Activated T-cell treated with anti-CD3 and anti-CD28 coated beads, Interleukin-2, amount 50 U/mL, for 48 hours (primary cell): ENCODE measurements around the gene BRDT.
"Not testable (repeated sequence)": the region's sequence is repeated elsewhere in the genome, so short reads cannot be mapped to it uniquely, and the experiment has no call there.

ENCODE experiments used
- DNase-seq, 2 experiments: peaks; one replicate each; pipeline ENCODE4 v3.0.0-alpha.2; 2020

The BRDT gene

DNA sequence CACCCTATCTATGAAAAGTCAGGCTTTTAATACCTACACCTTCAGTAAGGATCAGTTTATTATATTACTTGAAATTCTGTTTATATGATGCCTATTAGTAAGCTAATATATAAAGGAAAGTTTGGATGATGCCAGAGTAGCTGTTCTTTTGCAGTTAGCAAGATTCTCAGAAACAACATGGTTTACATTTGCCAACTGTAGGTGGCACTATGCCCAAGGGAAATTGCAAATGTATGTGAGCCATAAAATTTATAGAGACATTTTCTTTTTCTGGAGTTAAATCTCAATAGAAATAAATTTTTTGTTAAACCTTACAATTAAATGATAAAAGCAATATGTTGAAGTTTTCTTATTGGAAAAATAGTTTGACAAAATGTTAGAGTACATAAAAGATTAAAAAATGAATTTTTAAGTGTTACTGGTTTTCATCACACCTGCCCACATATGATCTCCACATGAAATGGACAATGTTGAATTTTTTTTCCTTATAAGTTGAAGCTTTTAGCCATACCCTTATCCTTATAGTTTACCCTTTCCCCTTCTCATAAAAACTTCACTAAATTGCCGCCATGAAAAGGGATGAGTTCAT lies 48.5 kb downstream of the BRDT start:
- DNase-seq, result peak; percentile 24 to 27

DNA sequence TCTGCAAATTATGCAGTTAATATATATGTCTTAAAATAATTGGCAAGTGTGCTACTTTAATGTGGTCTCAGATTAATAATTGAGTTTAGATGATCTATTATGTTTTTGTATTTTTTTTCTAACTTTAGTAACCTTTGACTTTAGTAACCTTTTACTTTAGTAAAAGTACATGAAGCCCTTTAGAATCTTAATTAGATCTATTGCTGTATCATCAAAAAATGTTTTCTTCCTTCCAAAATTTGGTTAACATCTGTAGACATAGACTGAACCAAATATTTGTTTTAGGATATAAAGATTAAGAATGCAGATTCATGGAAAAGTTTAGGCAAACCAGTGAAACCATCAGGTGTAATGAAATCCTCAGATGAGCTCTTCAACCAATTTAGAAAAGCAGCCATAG lies 54.9 kb downstream of the BRDT start:
- DNase-seq, result no peak

DNA sequence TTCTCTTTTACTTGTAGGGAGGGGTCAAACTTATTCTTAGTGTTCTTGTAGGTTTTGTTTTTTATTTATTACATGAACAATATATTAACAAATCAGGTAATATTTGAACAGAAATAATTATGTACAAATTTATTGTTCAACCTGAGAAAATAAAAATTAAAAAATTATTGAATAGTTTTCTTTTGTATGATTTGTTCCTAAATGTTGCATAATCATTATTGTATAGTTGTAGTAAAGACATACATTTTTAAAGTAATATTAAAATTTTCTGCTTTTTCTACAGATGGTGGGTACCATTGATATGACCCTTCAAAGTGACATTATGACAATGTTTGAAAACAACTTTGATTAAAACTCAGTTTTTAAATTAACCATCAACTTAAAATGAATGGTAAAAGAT lies 64.7 kb downstream of the BRDT start:
- DNase-seq, result no peak

DNA sequence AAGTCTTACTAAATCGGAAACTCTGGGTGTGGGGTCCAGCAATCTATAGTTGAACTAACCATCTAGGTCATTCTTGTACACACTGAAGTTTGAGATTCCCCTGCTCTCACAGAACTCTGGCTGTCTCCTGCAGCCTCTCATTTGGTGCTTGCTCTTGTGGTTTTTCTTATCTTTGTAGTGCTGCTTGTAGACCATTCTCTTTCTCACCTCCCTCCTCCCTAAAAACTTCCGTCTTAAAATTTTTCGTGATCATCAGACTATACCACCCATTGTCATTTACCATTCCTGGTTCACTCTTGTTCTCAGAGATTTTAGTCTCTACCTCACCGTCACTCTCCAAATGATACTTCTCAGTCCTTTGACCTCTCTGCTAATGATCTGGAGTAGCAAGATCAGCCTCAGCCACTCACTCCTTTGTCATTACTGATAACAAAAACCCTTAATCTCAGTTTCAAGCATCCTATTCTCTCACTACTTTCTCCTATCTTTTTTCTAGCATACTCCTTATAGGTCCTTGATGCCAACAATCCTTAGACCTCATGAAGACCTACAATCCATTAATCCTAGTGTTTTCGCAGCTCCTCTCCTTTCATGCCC lies 67.6 kb downstream of the BRDT start:
- no peak for DNase-seq

GRCh38 chr1:92017656-92018055 lies 68.5 kb downstream of the BRDT start:
- DNase-seq, result no peak

- DNase-seq, result not testable (repeated sequence)
These were observed 76.8 kb downstream of the BRDT start for GRCh38 chr1:92026042-92026441.

- DNase-seq, result no peak
These were observed 77.6 kb downstream of the BRDT start for GRCh38 chr1:92026806-92027205.

DNA sequence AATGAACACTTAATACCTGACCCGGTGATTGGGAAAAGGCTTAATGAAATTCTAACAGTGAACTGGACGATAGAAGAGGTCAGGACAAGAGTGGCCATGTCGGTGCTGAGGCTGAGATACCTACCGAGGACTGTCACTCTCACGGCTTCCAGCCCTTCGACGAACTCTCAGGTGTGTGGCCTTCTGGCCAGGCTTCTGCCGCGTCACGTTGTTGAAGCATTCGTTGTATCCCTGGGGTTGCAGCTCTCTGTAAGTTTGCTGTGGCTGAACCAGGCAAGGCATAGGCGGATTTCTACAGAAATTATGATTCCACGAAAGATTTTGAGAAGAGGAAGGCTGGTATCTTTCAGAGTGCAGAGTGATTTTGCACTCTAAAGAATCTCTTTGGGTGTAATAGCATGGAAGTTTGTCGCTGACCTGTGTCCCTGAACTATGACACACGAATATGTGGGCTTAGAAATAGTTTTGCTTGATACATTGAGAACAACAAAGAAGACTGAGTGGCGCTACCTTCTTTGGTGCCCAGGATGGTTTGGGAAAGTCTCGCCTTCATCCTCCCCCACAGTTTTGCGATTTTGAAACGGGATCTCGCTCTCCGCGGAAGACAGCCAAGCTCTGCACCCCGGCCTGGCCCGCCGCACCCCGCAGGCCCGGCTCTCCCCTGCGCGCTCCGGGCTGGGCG lies 80.2 kb downstream of the BRDT start:
- no peak for DNase-seq

DNA sequence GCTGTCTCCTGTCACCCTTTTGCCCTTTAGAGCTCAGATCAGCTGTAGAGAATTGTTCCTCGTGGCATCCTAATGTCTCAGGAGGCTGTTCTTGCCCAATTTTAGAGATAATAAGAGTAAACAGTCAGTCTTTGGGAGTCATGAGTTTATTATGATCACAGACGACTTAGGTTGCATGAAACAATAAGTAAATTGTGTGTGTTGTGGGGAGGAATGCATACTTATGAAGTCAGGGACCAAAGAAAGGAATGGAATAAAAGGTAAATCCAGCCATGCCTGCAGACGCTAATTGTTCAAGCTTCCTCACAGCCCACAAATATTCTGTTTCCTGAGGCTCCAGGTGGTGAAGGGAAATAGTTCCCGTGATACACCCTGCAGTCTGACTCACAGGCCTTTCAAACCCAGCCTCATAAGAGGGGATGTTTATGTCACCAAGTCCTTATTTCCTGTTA lies 81.5 kb downstream of the BRDT start:
- peak in 1 of 2 experiments; percentile 23 for DNase-seq

DNA sequence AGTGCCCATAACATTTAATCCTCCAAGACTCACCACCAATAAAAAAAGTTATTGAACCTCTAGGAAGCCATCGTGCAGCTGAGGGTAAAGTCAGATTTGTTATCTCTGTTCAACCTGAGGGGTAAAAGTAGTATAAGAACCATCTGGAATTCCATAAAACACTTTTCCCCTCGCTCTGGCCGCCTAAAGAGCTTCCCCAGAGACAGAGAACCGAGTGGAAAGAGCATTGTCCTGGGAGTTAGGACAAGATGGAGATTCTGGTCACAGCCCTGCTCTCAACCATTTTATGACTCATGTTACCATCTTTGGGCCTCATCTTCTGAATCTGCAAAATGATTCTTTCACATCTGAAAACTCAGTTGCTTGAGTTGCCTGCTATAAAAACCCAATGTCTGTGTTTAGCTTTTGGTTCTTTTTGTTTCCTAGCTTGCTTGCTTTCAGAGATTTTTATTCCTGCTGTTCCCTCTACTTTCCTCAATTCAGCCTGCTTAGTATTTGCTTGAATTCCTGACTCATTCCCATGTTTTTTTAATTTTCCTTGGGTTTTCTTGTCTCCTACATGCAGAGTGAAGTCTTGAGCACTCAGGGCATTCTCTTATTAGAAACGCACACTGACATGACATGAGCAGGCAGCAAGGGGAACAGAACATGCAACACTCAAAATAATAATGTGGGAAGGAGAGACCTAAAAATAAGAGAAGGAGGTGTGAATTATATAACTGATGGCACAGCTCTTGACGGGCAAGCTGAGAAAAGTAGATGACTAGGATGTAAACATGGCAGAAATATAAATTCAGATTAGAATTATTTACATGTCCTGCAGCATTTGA lies 82.3 kb downstream of the BRDT start:
- DNase-seq, result no peak

GRCh38 chr1:92037400-92037799 lies 88.2 kb downstream of the BRDT start:
- DNase-seq, result no peak

DNA sequence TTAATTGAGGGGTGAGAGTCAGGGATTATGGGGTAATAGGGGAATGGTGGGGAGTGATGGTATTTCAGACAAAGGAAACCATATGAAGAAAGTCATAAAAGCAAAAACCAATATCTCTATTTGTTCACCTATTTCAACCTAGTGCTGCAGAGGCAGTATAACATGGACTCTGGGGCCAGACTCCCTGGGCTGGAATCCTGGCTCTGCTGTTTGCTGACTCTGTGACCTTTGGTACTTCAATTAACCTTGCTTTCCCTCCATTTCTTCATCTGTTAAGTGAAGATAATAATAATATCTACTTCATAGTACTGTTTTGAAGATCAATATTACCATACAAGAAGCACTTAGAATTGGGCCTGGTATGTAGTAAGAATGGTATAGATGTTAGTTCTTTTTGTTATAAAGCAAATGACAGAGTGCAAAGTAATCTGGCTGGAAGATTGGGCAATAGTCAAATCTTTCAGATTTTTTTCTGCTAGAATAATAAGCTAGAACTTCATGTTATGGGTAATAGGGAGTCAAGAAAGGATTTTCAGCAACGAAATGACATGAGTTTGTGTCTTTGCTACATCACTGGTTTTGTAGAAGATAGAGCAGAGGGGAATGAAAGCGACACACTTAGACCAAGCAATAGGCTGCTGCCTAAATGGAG lies 89.6 kb downstream of the BRDT start:
- DNase-seq, result no peak

DNA sequence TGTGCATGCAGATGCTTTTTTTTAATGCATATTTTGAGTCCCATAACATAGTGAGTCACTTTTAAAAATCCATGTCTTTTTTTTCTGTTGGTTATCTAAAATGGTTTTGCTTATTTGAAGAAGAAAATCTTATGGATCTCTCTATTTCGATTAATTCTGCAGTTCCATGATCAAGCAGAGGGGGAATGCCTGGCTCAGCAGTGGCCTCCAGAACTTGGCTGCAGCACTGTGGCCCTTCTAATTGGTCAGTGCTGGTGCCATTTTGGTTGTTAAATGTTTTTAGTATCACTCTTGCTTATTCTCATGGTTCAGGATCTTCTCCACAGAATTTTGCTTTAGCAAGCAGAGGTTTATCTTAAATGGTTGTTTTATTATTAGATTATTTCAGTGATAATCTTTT lies 91.8 kb downstream of the BRDT start:
- DNase-seq, result no peak

- DNase-seq, result no peak
These were observed 94.4 kb downstream of the BRDT start for GRCh38 chr1:92043621-92044020.

- no peak for DNase-seq
These were observed 96.7 kb downstream of the BRDT start for GRCh38 chr1:92045766-92046495.

- no peak for DNase-seq
These were observed 102.7 kb downstream of the BRDT start for GRCh38 chr1:92051948-92052347.
